A549 treated with dexamethasone at 1 μM for 4 hours (cell line): ENCODE results near the gene ZNG1E. TPM values are rescaled to one million over a fixed set of nuclear protein-coding genes. Genes with fewer than 3 reads are reported as not detected.

Experiments used
- total RNA-seq: library from RNA; stranded (reverse); fragments of 200-300 nt; extraction: Qiagen RNA extraction; gene quantifications from 5 replicates; pipeline ENCODE4 v1.2.3, GENCODE V29; 2022

The ZNG1E gene
- 54.2 to 84.4 TPM (median 61.0 TPM) in 5 replicates for total RNA-seq

DNA sequence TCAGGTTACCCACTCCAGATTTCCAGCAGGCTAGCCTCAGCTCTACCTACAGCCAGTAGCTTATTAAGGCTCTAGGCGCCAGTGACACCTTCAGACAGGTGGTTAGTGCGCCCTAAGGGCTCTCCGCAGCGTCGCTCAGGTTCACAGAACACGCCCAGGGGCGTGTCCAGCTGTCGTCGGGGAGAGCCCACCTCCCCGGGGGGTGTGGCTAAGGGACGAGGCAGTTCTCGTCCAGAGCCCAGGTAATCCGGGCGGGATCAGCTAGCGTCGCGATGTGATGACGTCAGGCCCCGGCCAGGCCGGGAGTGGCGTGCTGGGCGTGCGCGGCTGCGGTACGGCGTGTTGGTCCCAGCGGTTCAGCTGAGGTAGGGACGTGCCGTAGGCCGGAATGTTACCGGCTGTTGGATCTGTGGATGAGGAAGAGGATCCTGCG lies at the start of gene ZNG1E:
Gene ZNG1E (plus strand): TSS at position 340 of the 433 bp plus-strand sequence. CDS start 49 bp downstream, at position 389.

DNA sequence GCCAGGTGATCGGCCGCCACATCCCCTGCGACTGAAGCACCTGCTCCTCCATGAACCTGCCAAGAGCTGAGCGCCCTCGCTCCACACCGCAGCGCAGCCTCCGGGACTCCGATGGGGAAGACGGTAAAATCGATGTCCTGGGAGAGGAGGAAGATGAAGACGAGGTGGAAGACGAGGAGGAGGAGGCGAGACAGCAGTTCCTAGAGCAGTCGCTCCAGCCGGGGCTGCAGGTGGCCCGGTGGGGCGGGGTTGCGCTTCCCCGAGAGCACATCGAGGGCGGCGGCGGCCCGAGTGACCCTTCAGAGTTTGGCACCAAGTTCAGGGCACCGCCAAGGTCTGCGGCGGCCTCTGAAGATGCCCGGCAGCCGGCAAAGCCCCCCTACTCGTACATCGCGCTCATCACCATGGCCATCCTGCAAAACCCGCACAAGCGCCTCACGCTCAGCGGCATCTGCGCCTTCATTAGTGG lies 61.4 kb downstream of the ZNG1E start, which contains the start of gene FOXD4L4:
Gene FOXD4L4 (plus strand): TSS at position 51 of the 469 bp plus-strand sequence. CDS start 0 bp downstream, at position 51.

Other genes starting within 250 kb of the ZNG1E start
- gene FOXD4L4, start 61.2 kb downstream of the ZNG1E start, total RNA-seq, result 0.04 to 0.07 TPM (median 0.05 TPM) in 3 of 5 replicates, not detected in the others